Measurements from ENCODE around the gene DGKA. TPM values are rescaled to one million over a fixed set of nuclear protein-coding genes. Genes with fewer than 3 reads are reported as not detected.
"Not testable (repeated sequence)": the region's sequence is repeated elsewhere in the genome, so short reads cannot be mapped to it uniquely, and the experiment has no call there.

DGKA gene
- total RNA-seq, 1 donor from 2014 or later: 272 TPM

- H3K4me3 ChIP-seq (ENCODE audit: low read depth, low read length): peak within 1 kb of the TSS; percentile 79
- DNase-seq (ENCODE audit: low read depth): peak; percentile 100
- TF ChIP-seq CTCF (conservative IDR thresholded peaks at IDR 0.05; ENCODE audit: low read depth, low read length): no peak
Observed at GRCh38 chr12:55973599-55974307, 42.8 kb downstream of the DGKA start, which contains the start of gene RAB5B. Gene RAB5B, plus strand, starts transcription at chr12:55974078. Its CDS starts 12,883 bp downstream, at chr12:55986961.

- peak overlapping the region; percentile 79 for H3K4me3 ChIP-seq (ENCODE audit: low read depth, low read length)
- no peak for DNase-seq (ENCODE audit: low read depth)
- no peak for TF ChIP-seq CTCF (conservative IDR thresholded peaks at IDR 0.05; ENCODE audit: low read depth, low read length)
Observed at GRCh38 chr12:55974308-55974730, 43.4 kb downstream of the DGKA start.

GRCh38 chr12:55978393-55978792, 47.4 kb downstream of the DGKA start:
- TF ChIP-seq CTCF (conservative IDR thresholded peaks at IDR 0.05; ENCODE audit: low read depth, low read length): no peak
- no peak for DNase-seq (ENCODE audit: low read depth)
- H3K4me3 ChIP-seq (ENCODE audit: low read depth, low read length): no peak overlapping the region

GRCh38 chr12:55979069-55979468, 48.1 kb downstream of the DGKA start:
- no peak for DNase-seq (ENCODE audit: low read depth)
- no peak for TF ChIP-seq CTCF (conservative IDR thresholded peaks at IDR 0.05; ENCODE audit: low read depth, low read length)
- no peak overlapping the region for H3K4me3 ChIP-seq (ENCODE audit: low read depth, low read length)

- not testable (repeated sequence) for H3K4me3 ChIP-seq (ENCODE audit: low read depth, low read length); DNase-seq (ENCODE audit: low read depth)
Observed at GRCh38 chr12:55981882-55982281, 50.9 kb downstream of the DGKA start.

GRCh38 chr12:55982319-55982936, 51.5 kb downstream of the DGKA start:
- no peak overlapping the region for H3K4me3 ChIP-seq (ENCODE audit: low read depth, low read length)
- DNase-seq (ENCODE audit: low read depth): no peak
- no peak for TF ChIP-seq CTCF (conservative IDR thresholded peaks at IDR 0.05; ENCODE audit: low read depth, low read length)

- no peak overlapping the region for H3K4me3 ChIP-seq (ENCODE audit: low read depth, low read length)
- DNase-seq (ENCODE audit: low read depth): no peak
- no peak for TF ChIP-seq CTCF (conservative IDR thresholded peaks at IDR 0.05; ENCODE audit: low read depth, low read length)
Observed at GRCh38 chr12:55983232-55983842, 52.4 kb downstream of the DGKA start.
